ENCODE results near the gene TBCA. TPM values are rescaled to one million over a fixed set of nuclear protein-coding genes. Genes with fewer than 3 reads are reported as not detected.

Gene TBCA
- total RNA-seq, 1 experiment from 2014 or later: 310 TPM

DNA sequence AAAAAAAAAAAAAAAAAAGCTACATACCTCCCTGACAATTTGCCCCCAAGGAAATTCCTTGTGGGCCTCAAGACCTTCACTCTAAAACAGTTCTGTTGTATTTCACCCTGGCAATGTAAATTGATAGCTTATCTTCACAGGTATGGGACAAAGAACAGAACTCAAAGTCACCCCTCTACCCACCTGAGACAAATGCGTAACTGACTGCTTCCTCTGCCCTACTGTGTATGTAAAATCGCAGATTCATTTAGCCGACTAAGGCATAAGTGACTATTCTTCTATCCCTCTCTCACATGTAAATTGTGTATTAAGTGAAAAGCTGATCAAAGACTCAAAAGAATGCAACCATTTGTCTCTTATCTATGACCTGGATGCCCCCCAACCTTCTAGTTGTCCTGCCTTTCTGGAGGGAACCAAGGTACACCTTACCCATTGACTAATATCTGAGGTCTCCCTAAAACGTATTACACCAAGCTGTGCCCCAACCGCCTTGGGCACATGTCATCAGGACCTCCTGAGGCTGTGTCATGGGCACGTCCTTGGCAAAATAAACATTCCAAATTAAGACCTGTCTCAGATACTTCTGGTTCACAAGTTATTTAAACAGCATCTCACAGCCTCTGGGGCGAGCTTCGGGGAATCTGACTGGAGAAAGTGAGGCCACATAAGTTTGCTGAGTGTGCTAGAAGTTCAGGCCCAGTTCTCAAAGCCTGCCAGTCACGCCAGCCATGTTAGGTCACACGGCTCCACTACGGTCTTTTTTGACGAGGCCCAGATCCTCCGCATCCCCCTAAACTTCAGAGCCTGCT is 954 bp downstream of the TBCA start:
- BruUV-seq (replicated peaks): no TSS peak
- DNase-seq (ENCODE audit: unreplicated experiment): no peak
- no peaks in the 10 kb centered on the region for H3K27me3 Mint-ChIP-seq (ENCODE audit: insufficient read depth, unreplicated experiment)
- CTCF ChIA-PET: interaction anchor here (0.6 to 0.9 kb wide), 4 partner anchors 12 to 519 kb away, joined by 3 read pairs; no protein-coding TSS in a partner anchor
- H3K27ac Mint-ChIP-seq (ENCODE audit: low read depth, unreplicated experiment): peak overlapping the region; percentile 98
- TF ChIP-seq, protein P1, sequence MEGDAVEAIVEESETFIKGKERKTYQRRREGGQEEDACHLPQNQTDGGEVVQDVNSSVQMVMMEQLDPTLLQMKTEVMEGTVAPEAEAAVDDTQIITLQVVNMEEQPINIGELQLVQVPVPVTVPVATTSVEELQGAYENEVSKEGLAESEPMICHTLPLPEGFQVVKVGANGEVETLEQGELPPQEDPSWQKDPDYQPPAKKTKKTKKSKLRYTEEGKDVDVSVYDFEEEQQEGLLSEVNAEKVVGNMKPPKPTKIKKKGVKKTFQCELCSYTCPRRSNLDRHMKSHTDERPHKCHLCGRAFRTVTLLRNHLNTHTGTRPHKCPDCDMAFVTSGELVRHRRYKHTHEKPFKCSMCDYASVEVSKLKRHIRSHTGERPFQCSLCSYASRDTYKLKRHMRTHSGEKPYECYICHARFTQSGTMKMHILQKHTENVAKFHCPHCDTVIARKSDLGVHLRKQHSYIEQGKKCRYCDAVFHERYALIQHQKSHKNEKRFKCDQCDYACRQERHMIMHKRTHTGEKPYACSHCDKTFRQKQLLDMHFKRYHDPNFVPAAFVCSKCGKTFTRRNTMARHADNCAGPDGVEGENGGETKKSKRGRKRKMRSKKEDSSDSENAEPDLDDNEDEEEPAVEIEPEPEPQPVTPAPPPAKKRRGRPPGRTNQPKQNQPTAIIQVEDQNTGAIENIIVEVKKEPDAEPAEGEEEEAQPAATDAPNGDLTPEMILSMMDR (IDR thresholded peaks at IDR 0.05; ENCODE audit: unreplicated experiment): no peak
- peaks cover 40% of the 10 kb centered on the region for H3K4me1 Mint-ChIP-seq (ENCODE audit: insufficient read depth, unreplicated experiment)
- H3K4me3 Mint-ChIP-seq (ENCODE audit: unreplicated experiment): peak overlapping the region; percentile 92
- POLR2A ChIA-PET: interaction anchor here (0.7 to 2.0 kb wide), 8 partner anchors 10 to 622 kb away, joined by 3 to 11 read pairs (median 4); no protein-coding TSS in a partner anchor
- intact Hi-C loops (cut with micrococcal nuclease): no loop called here
- H3K9me3 Mint-ChIP-seq (ENCODE audit: unreplicated experiment): no peaks in the 10 kb centered on the region
- H3K36me3 Mint-ChIP-seq (ENCODE audit: insufficient read depth, unreplicated experiment): peaks cover 44% of the 10 kb centered on the region

DNA sequence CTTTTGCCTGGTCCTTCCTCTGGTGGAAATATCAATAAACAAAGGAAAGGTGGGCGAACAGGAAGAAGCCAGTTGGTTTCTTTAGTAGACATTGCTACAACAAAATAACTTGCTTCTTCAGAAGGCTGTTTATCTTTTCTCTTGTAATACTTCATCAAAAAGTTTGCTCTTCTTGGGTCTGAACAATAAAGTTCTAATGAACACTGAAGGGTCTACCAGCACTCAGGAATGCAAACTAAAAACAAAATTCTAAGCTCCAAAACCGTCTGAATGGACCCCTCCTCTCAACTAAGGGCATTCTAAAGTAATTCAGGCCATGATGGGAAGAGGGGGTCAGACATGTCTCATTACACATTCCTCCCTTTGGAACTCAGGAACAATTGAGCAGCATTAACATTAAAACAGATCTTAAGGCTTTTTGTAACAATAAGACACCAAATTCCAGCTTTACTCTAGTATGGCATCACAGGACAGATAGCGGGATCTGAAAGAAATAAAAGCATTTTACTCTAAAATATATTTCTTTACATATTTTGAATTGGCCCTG is 2.3 kb downstream of the TBCA start:
- Mint-ChIP-seq H3K4me3 (ENCODE audit: unreplicated experiment) (peak overlapping the region; percentile 92), H3K27me3 (ENCODE audit: insufficient read depth, unreplicated experiment) (no peaks in the 10 kb centered on the region), H3K9me3 (ENCODE audit: unreplicated experiment) (no peaks in the 10 kb centered on the region), H3K36me3 (ENCODE audit: insufficient read depth, unreplicated experiment) (peaks cover 49% of the 10 kb centered on the region), H3K4me1 (ENCODE audit: insufficient read depth, unreplicated experiment) (peaks cover 40% of the 10 kb centered on the region), H3K27ac (ENCODE audit: low read depth, unreplicated experiment) (no peak overlapping the region)
- TF ChIP-seq, protein P1 (IDR thresholded peaks at IDR 0.05; ENCODE audit: unreplicated experiment): no peak
- POLR2A ChIA-PET: interaction anchor here (0.6 to 2.0 kb wide), 6 partner anchors 9 to 79 kb away, joined by 3 to 11 read pairs (median 4); no protein-coding TSS in a partner anchor
- no peak for DNase-seq (ENCODE audit: unreplicated experiment)
- intact Hi-C loops (cut with micrococcal nuclease): no loop called here
- no TSS peak for BruUV-seq (replicated peaks)
- CTCF ChIA-PET: interaction anchor here (0.6 kb wide), 2 partner anchors 9 to 233 kb away, joined by 3 to 4 read pairs; no protein-coding TSS in a partner anchor

DNA sequence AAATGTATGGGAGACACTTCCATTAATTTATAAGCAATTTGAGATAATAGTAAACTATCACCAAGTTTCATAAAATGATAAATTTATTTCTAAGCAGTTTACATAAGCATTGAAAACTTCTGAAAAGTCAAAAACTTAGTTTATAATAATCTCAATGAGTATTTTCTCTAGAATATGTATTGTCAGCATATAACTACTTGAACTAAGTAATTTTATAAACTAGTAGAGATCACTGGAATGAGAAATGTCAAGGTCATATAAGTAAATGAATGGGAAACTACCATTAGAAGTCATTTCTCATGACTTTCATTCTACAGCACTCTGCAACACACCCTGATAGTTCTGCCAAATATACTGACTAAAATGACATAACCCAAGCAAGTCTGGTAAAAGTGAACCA is 3.4 kb downstream of the TBCA start:
- no peak overlapping the region for H3K27ac Mint-ChIP-seq (ENCODE audit: low read depth, unreplicated experiment)
- H3K4me3 Mint-ChIP-seq (ENCODE audit: unreplicated experiment): peak overlapping the region; percentile 92
- H3K9me3 Mint-ChIP-seq (ENCODE audit: unreplicated experiment): no peaks in the 10 kb centered on the region
- no peak for DNase-seq (ENCODE audit: unreplicated experiment)
- H3K4me1 Mint-ChIP-seq (ENCODE audit: insufficient read depth, unreplicated experiment): peaks cover 41% of the 10 kb centered on the region
- ChIA-PET CTCF (no interaction called here), POLR2A (interaction anchor here (0.8 kb wide), 1 partner anchor 165 kb away, joined by 3 read pairs; no protein-coding TSS in a partner anchor)
- no TSS peak for BruUV-seq (replicated peaks)
- H3K36me3 Mint-ChIP-seq (ENCODE audit: insufficient read depth, unreplicated experiment): peaks cover 54% of the 10 kb centered on the region
- H3K27me3 Mint-ChIP-seq (ENCODE audit: insufficient read depth, unreplicated experiment): no peaks in the 10 kb centered on the region
- intact Hi-C loops (cut with micrococcal nuclease): no loop called here
- TF ChIP-seq, protein P1 (IDR thresholded peaks at IDR 0.05; ENCODE audit: unreplicated experiment): no peak

DNA sequence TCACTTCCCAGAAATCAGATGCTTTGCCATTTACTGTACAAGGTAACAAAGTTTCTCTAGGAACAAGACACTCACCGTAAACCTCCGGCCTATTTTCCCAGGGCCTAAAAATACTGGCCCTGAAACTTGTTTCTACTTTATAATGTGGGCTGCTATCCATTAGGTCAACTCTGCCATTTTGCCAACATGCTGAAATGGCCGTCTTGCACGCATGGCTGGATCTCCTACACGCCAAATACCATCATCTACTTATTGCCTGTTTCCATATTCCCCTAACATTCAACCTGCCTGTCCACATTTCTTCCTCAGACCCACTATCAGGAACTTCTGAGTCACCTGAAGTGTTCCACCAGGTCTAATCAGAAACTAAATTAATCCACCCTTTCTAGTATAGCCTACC is 4.7 kb downstream of the TBCA start:
- no TSS peak for BruUV-seq (replicated peaks)
- ChIA-PET CTCF (no interaction called here), POLR2A (interaction anchor here (0.6 kb wide), 1 partner anchor 1849 kb away, joined by 3 read pairs; no protein-coding TSS in a partner anchor)
- peaks cover 45% of the 10 kb centered on the region for H3K4me1 Mint-ChIP-seq (ENCODE audit: insufficient read depth, unreplicated experiment)
- H3K4me3 Mint-ChIP-seq (ENCODE audit: unreplicated experiment): no peak overlapping the region
- H3K36me3 Mint-ChIP-seq (ENCODE audit: insufficient read depth, unreplicated experiment): peaks cover 67% of the 10 kb centered on the region
- H3K27me3 Mint-ChIP-seq (ENCODE audit: insufficient read depth, unreplicated experiment): no peaks in the 10 kb centered on the region
- TF ChIP-seq, protein P1 (IDR thresholded peaks at IDR 0.05; ENCODE audit: unreplicated experiment): no peak
- H3K27ac Mint-ChIP-seq (ENCODE audit: low read depth, unreplicated experiment): no peak overlapping the region
- DNase-seq (ENCODE audit: unreplicated experiment): no peak
- no peaks in the 10 kb centered on the region for H3K9me3 Mint-ChIP-seq (ENCODE audit: unreplicated experiment)
- intact Hi-C loops (cut with micrococcal nuclease): no loop called here
